ENCODE measurements around the gene IGLL1.
"Not testable (repeated sequence)": the region's sequence is repeated elsewhere in the genome, so short reads cannot be mapped to it uniquely, and the experiment has no call there.

Gene IGLL1

DNA sequence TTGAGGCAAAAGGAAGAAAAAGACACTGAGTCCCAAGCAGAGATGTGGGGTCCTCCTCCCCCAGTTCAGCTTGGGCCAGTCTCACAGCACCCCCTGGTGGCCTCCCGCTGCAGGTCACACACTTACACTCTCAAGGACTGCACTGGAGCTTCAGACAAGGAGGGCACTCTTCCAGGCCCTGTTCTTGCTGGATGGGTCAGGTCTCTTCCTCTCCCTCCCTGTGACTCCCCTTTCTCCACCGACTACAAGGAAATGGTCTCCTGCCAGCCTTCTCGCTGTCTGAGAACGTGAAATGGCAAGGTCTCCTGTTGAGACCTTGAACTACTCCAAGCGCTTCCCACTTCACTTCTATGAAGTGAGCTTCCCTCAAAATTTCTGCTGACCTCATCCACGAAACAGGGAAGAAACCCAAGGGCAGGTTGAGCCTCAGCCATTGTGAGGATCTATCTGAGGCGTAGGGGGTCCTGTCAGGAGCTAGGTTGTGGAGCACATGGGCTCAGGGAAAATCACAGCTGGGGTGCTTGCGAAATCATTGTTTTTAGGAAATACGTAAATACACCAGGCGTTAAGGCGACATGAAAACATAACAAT lies 11.2 kb upstream of the IGLL1 start:
- no peak for DNase-seq

DNA sequence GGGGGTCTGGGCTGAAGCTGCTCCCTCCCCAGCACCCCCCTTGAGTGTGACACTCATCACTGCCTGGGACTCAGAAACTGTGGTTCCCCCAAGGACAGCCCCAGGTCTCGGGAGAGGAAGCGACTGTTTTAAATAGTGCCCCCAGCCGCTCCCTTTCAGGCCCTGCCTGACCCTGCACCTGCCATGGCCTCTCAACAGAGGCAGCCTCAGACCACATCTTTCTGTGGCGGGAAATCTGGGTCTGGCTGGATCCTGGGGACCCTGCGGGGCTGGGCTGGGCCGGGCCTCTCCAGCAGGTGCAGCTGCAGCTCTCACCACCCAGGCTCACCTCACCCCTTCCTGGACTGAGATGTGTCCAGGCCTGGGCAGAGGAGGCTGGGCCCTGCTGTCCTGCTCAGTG lies 3.7 kb upstream of the IGLL1 start:
- no peak for DNase-seq

- DNase-seq, result no peak
Measured at GRCh38 chr22:23583153-23583552, 3.1 kb upstream of the IGLL1 start.

GRCh38 chr22:23581260-23581650 lies 1.2 kb upstream of the IGLL1 start:
- no peak for DNase-seq

DNA sequence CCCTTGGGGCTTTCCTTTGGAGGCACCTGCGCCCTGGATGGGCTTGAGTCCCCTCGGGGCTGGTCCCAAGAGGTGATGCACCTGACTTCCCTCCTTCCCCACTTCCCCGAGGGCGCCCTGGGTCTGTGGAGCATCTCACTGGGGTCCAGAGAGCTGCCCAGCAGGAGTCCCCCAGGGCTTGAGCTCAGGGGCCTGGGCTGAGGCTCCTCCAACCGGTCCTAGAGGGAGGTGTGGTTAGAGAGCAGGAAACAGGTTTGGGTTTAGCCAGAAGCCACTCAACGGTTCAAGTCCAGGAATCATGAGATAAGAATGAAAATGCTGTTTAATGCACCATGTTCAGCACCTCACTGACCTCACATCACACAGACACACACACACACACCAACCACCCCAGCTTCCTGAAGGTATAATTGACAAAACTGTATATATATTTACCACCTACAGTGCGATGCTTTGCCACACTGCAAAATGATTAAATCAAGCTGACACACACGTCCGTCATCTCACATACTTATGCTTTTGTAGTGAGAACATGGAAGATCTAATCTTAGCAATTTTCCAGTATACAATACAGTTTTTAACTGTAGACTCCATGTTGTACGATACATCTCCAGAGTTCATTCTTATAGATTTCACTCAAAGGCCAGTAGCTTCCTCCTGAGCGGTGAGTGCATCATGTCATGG lies 628 bp upstream of the IGLL1 start:
- DNase-seq, result no peak

DNA sequence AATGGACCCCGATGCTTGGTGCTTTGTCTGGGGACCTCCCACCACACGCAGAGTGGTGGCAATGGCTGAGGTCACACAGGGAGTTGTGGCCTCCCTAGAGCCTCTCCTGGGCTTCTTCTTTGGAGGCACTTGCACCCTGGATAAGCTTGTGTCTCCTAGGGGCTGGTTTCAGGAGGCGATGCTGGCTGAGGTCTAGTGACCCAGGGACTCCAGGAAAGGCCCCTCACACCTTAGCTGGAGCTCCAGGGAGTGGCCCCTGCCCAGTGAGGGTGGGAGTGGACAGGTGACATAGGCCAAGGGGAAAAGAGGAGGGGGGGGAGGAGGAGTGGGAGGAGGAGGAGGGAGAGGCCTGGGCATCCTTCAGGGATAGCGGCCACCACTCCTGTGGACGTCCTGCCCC lies 810 bp downstream of the IGLL1 start:
- no peak for DNase-seq

- no peak for DNase-seq
Measured at GRCh38 chr22:23578306-23578705, 1.8 kb downstream of the IGLL1 start.

GRCh38 chr22:23576681-23577080 lies 3.4 kb downstream of the IGLL1 start:
- DNase-seq, result no peak

DNA sequence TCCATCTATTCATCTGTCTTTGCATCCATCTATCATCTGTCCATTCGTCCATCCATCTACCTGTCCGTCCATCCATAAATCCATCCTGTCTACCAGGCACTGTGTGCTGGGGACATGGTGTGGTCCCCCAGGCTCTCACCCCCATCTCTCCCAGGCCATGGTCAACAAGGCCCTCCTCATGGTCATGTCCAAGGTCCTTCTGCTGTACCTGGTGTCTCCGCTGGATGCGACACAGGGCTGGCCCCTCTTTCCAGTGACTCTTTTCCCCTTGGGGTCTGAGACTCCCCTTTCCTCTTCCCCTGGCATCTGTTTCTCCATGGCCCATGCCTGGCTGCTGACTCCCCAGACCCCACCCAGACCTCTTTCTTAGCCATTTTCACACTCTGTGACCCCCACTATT lies 4.5 kb downstream of the IGLL1 start:
- no peak for DNase-seq

GRCh38 chr22:23574877-23575276 lies 5.2 kb downstream of the IGLL1 start:
- DNase-seq, result no peak

DNA sequence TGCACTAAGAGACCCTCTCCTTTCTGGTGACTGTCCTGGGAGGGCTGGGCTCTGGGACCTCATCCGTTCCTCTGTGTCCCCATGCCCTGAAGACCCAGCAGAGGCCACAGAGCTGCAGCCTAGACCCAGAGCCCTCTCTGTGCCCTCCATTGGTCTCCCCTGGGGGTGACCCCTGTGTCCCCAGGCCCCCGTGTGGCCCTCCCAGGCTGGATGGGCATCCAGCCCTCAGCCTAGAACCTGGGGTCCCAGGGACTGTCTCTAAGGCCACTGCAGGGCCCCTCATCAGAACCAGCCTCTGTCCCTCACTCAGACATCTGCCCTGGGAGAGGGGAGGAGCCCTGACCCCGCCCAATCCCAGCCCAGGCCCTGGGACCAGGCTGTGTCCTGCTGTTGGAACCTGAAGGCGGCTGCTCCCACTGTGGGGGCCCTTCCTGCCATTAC lies 5.7 kb downstream of the IGLL1 start:
- no peak for DNase-seq

DNA sequence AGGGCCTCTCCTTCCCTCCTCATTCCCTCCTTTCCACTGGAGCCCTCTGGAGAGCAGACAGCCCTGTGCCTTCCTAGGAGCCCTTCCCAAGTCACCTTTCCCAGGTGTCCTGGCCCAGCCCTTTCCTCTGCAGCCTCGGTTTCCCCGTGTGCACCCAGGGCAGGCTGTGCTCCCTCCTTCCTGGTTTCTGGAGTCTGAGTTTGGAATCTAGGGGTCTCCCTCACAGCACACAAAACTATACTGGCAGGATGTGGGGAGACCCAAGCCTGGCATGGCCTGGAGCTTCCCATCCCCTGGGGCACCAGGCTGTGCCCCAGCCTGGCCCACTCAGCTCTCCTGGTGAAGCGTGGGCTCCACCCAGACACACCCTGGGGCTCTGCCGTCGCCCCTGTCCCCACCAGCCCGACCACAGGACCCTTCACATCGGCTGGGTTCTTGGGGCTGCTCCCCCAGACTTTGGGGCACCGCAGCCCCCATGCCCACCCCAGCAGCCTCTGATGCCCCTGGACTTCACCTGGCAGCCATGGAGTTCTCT lies 6.3 kb downstream of the IGLL1 start:
- not testable (repeated sequence) for DNase-seq

GRCh38 chr22:23573106-23573505 lies 7.0 kb downstream of the IGLL1 start:
- DNase-seq, result not testable (repeated sequence)

DNA sequence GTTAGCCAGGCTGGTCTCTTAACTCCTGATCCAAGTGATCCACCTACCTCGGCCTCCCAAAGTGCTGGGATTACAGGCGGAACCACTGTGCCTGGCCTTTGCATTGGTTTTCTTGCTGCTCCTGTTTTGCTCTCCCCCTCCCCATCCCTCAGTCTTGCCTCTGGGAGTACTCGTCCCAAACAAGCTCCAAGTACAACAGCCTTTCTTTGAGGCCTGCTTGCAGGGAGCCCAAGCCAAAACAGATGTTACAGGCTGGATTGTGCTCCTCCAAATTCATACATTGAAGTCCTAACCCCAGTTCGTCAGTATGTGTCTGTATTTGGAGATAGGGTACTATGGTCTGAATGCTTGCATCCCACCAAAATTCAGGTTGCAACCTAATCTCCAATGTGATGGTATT lies 8.6 kb downstream of the IGLL1 start:
- DNase-seq, result no peak

DNA sequence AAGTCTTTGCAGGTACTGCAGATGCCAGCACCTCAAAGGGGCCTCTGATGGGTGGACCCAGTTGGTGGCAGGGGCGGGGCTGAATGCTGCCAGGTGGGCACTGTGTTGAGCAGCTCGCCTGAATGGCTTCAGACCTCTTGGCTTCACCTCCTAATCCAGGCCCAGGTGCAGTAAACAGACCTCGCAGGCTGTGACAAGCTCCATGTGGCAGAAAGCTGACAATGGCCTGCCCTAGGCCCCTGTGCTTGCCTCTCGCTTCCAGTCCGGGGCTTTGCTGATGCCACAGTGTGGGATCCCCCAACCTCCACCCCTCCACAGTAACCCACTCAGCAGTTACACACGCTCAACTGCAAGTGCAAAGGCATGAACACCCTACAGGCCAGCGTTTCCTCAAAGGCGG lies 9.4 kb downstream of the IGLL1 start:
- DNase-seq, result no peak

- no peak for DNase-seq
Measured at GRCh38 chr22:23569716-23570115, 10.4 kb downstream of the IGLL1 start.

- DNase-seq, result no peak
Measured at GRCh38 chr22:23569291-23569690, 10.8 kb downstream of the IGLL1 start.

GRCh38 chr22:23566705-23567475 lies 13.2 kb downstream of the IGLL1 start:
- DNase-seq, result no peak

DNA sequence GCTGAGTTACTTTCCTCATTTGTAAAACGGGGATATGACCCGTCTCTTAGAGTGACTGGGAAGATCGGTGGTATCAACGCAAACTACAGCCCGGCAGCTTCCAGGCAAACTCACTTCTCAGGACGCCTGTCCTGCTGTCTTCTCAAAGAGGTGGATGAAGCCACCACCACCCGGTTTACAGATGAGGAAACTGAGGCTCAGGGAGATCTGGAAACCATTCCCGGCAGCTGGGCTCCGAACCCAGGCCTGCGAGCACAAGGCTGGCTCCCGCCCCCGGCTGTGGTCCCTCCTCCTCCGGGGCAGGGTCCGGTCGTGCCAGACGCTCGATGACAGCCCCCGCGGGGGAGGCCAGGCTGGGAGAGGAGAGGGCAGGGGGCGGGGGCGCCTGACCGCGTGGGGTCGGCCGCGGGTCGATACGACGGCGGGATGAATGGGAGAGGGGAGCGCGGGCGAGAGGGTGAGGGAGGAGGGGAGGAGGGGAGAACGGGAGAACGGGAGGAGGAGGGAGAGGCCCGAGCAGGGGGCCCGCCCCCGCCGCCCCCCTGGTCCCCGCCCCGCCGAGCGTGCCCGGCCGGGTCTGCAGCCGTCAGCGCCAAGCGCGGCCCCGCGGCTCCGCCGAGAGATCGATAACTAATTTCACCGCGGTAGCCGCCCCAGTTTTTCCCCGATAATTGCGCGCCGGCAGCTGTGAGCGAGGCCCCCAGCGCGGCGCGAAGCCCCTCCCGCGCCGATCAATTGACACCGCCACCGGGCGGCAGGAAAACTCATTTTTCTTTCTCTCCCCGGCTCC lies 14.0 kb downstream of the IGLL1 start:
- peak; percentile 10 for DNase-seq

DNA sequence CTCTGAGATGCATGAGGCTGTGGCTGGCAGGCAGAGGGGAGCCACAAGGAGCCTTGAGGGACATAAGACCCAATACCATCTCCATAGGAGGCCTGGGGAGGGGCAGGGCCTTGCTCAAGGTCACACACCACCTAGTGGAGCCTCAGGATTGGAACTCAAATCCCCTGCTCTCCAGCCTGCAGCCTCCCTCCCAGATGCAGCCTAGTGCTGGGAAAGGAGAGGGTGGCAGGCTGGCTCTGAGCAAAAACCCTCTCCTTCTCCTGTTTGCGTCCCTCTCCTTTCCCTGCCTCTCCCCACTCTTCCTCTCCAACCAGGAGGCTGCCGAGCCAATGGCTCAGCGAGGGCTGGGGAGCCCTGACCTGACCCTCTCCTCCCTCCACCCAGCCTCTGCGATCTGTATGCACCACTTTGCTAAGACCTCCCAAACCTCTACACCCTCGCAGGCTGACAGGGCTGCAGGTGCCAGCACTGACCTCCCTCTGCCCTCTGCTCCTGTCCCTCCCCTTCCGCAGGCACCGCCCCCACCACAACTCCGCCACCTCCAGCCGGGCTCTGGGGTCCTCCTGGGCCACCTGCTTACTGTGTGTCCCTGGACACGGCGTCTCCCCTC lies 14.7 kb downstream of the IGLL1 start:
- DNase-seq, result peak; percentile 6

DNA sequence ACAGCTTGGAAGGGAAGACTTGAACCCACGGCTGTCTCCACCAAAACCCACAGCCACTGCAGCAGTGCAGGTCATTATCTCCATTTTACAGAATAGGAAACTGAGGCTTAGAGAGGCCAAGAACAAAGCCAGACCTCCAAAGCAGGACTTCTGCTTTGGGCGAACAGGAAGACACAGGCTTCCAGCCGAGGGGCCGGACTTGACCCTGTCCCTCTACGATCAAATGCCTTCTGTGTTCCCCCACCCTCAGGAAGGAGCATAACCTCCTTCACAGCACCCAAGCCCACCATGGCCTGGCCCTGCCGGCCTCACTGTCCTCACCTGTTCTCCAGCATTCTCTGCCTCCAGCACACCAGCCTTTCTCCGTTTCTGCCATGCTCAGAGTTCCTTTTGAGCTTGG lies 15.8 kb downstream of the IGLL1 start:
- no peak for DNase-seq

DNA sequence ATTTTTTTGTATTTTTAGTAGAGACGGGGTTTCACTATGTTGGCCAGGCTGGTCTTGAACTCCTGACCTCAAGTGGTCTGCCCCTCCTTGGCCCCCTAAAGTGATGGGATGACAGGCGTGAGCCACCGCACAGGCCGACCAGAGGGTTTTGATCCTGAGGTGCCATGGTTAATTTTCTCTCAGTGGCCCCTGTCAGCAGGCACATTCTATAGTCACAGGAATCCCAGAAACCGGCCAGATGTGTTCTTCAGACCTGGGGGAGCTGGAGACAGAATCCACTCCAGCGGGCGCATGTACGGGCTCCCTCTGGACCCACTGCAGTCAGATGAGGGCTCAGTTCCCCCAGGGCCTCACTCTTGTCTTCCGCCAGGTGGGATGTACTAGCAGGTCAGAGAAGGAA lies 17.0 kb downstream of the IGLL1 start:
- DNase-seq, result no peak

DNA sequence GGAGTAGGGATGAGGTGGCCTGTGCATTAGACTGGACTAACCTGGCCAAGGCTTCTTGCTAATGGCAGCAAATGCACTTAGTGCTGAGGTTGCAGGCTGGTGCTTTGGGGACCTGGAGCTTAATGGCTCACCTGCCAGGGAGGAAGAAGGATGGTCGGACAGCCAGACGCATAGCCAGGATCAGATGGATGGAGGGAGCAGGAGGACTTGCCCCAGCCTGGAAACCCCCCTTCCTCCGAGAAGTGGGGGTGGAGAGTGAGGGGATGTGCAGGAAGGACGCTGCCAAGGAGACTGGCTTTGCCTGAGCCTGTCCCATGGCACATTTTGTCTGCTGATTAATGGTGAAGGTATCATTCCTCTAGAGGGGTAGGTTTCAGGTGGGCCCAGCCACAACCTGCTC lies 17.9 kb downstream of the IGLL1 start:
- DNase-seq, result no peak

All from NCI-H1105 (cell line).